Measurements from ENCODE around the gene SLC9A1. TPM values are rescaled to one million over a fixed set of nuclear protein-coding genes. Genes with fewer than 3 reads are reported as not detected.
A peak's percentile ranks its signal among the peaks of the same experiment; 100 is the strongest.
"Not testable (repeated sequence)": the region's sequence is repeated elsewhere in the genome, so short reads cannot be mapped to it uniquely, and the experiment has no call there.

Gene SLC9A1
- polyA plus RNA-seq, 6 donors from 2014 or later: 3.1 to 9.3 (median 4.0) TPM

GRCh38 chr1:27136236-27136551 lies 18.7 kb downstream of the SLC9A1 start:
- Mint-ChIP-seq H3K36me3 (no peaks in the 10 kb centered on the region), H3K27ac (peak overlapping the region in 1 of 6 donors; percentile 90), H3K4me3 (peak overlapping the region in 1 of 8 donors; percentile 74), H3K9me3 (no peaks in the 10 kb centered on the region), H3K4me1 (peaks cover 39 to 61% (median 47%) of the 10 kb centered on the region in 3 donors), H3K27me3 (no peaks in the 10 kb centered on the region)
- DNase-seq: no peak
- no peak for ATAC-seq (ENCODE audit: low read depth in 2 of 2)

GRCh38 chr1:27135541-27136235 lies 19.2 kb downstream of the SLC9A1 start:
- H3K9me3 Mint-ChIP-seq: no peaks in the 10 kb centered on the region
- H3K4me3 Mint-ChIP-seq: peak overlapping the region in 3 of 8 donors; percentile 32 to 74 (median 45)
- H3K4me1 Mint-ChIP-seq: peaks cover 39 to 61% (median 47%) of the 10 kb centered on the region in 3 donors
- DNase-seq: no peak
- H3K36me3 Mint-ChIP-seq: no peaks in the 10 kb centered on the region
- H3K27ac Mint-ChIP-seq: no peak overlapping the region
- ATAC-seq (ENCODE audit: low read depth in 2 of 2): peak; percentile 11 to 41
- no peaks in the 10 kb centered on the region for H3K27me3 Mint-ChIP-seq

- DNase-seq (no peak), ATAC-seq (ENCODE audit: low read depth in 2 of 2) (peak; percentile 44 to 57)
- no peaks in the 10 kb centered on the region for H3K27me3 Mint-ChIP-seq
- H3K27ac Mint-ChIP-seq: peak overlapping the region in 2 of 6 donors; percentile 43 to 52
- H3K36me3 Mint-ChIP-seq: no peaks in the 10 kb centered on the region
- H3K9me3 Mint-ChIP-seq: no peaks in the 10 kb centered on the region
- H3K4me3 Mint-ChIP-seq: no peak overlapping the region
- H3K4me1 Mint-ChIP-seq: peaks cover 32 to 57% (median 47%) of the 10 kb centered on the region in 3 donors
Measured at GRCh38 chr1:27133991-27134390, 20.9 kb downstream of the SLC9A1 start.

GRCh38 chr1:27133158-27133557 lies 21.8 kb downstream of the SLC9A1 start:
- H3K9me3 Mint-ChIP-seq: no peaks in the 10 kb centered on the region
- no peak for ATAC-seq (ENCODE audit: low read depth in 2 of 2)
- H3K4me1 Mint-ChIP-seq: peaks cover 27 to 50% (median 40%) of the 10 kb centered on the region in 3 donors
- H3K36me3 Mint-ChIP-seq: no peaks in the 10 kb centered on the region
- no peaks in the 10 kb centered on the region for H3K27me3 Mint-ChIP-seq
- H3K27ac Mint-ChIP-seq: peak overlapping the region in 3 of 6 donors; percentile 47 to 85 (median 79)
- no peak overlapping the region for H3K4me3 Mint-ChIP-seq
- no peak for DNase-seq

- DNase-seq (no peak), ATAC-seq (ENCODE audit: low read depth in 2 of 2) (no peak)
- Mint-ChIP-seq H3K27ac (peak overlapping the region in 2 of 6 donors; percentile 41 to 51), H3K9me3 (no peaks in the 10 kb centered on the region), H3K27me3 (no peaks in the 10 kb centered on the region), H3K4me3 (no peak overlapping the region), H3K36me3 (no peaks in the 10 kb centered on the region), H3K4me1 (peaks cover 22 to 45% (median 35%) of the 10 kb centered on the region in 3 donors)
Measured at GRCh38 chr1:27132624-27133023, 22.3 kb downstream of the SLC9A1 start.

GRCh38 chr1:27132147-27132546 lies 22.8 kb downstream of the SLC9A1 start:
- no peaks in the 10 kb centered on the region for H3K9me3 Mint-ChIP-seq
- no peaks in the 10 kb centered on the region for H3K36me3 Mint-ChIP-seq
- no peaks in the 10 kb centered on the region for H3K27me3 Mint-ChIP-seq
- H3K4me1 Mint-ChIP-seq: peaks cover 19 to 40% (median 30%) of the 10 kb centered on the region in 3 donors
- peak overlapping the region in 3 of 6 donors; percentile 29 to 51 (median 41) for H3K27ac Mint-ChIP-seq
- H3K4me3 Mint-ChIP-seq: no peak overlapping the region
- ATAC-seq (ENCODE audit: low read depth in 2 of 2) (peak in 1 of 2 donors; percentile 18), DNase-seq (no peak)

- H3K36me3 Mint-ChIP-seq: no peaks in the 10 kb centered on the region
- no peak overlapping the region for H3K27ac Mint-ChIP-seq
- H3K27me3 Mint-ChIP-seq: no peaks in the 10 kb centered on the region
- no peak for DNase-seq
- H3K4me3 Mint-ChIP-seq: no peak overlapping the region
- no peak for ATAC-seq (ENCODE audit: low read depth in 2 of 2)
- peaks cover 14 to 28% (median 17%) of the 10 kb centered on the region in 3 donors for H3K4me1 Mint-ChIP-seq
- H3K9me3 Mint-ChIP-seq: no peaks in the 10 kb centered on the region
Measured at GRCh38 chr1:27130798-27131197, 24.1 kb downstream of the SLC9A1 start.

- DNase-seq: no peak
- H3K27ac Mint-ChIP-seq: peak overlapping the region in 1 of 6 donors; percentile 74
- peaks cover 9 to 21% (median 16%) of the 10 kb centered on the region in 3 donors for H3K4me1 Mint-ChIP-seq
- H3K9me3 Mint-ChIP-seq: no peaks in the 10 kb centered on the region
- no peaks in the 10 kb centered on the region for H3K36me3 Mint-ChIP-seq
- no peak overlapping the region for H3K4me3 Mint-ChIP-seq
- H3K27me3 Mint-ChIP-seq: no peaks in the 10 kb centered on the region
- ATAC-seq (ENCODE audit: low read depth in 2 of 2): no peak
Measured at GRCh38 chr1:27129225-27129624, 25.7 kb downstream of the SLC9A1 start.

- H3K36me3 Mint-ChIP-seq: no peaks in the 10 kb centered on the region
- DNase-seq (no peak), ATAC-seq (ENCODE audit: low read depth in 2 of 2) (no peak)
- H3K9me3 Mint-ChIP-seq: no peaks in the 10 kb centered on the region
- H3K27me3 Mint-ChIP-seq: no peaks in the 10 kb centered on the region
- no peak overlapping the region for H3K4me3 Mint-ChIP-seq
- no peak overlapping the region for H3K27ac Mint-ChIP-seq
- peaks cover 6 to 15% (median 8%) of the 10 kb centered on the region in 3 donors for H3K4me1 Mint-ChIP-seq
Measured at GRCh38 chr1:27127419-27127818, 27.5 kb downstream of the SLC9A1 start.

- H3K27ac Mint-ChIP-seq: no peak overlapping the region
- no peak for ATAC-seq (ENCODE audit: low read depth in 2 of 2)
- DNase-seq: no peak
- H3K9me3 Mint-ChIP-seq: no peaks in the 10 kb centered on the region
- H3K27me3 Mint-ChIP-seq: no peaks in the 10 kb centered on the region
- no peak overlapping the region for H3K4me3 Mint-ChIP-seq
- H3K4me1 Mint-ChIP-seq: peaks cover 0 to 8% (median 0%) of the 10 kb centered on the region in 3 donors
- H3K36me3 Mint-ChIP-seq: no peaks in the 10 kb centered on the region
Measured at GRCh38 chr1:27126391-27126790, 28.5 kb downstream of the SLC9A1 start.

- not testable (repeated sequence) for H3K4me1 Mint-ChIP-seq; H3K9me3 Mint-ChIP-seq; H3K36me3 Mint-ChIP-seq; H3K4me3 Mint-ChIP-seq; ATAC-seq (ENCODE audit: low read depth in 2 of 2); H3K27me3 Mint-ChIP-seq; DNase-seq; H3K27ac Mint-ChIP-seq
Measured at GRCh38 chr1:27125125-27125524, 29.8 kb downstream of the SLC9A1 start.

- no peak overlapping the region for H3K4me3 Mint-ChIP-seq
- peaks cover 0 to 9% (median 0%) of the 10 kb centered on the region in 3 donors for H3K4me1 Mint-ChIP-seq
- no peaks in the 10 kb centered on the region for H3K27me3 Mint-ChIP-seq
- H3K9me3 Mint-ChIP-seq: no peaks in the 10 kb centered on the region
- ATAC-seq (ENCODE audit: low read depth in 2 of 2): no peak
- H3K36me3 Mint-ChIP-seq: no peaks in the 10 kb centered on the region
- DNase-seq: no peak
- no peak overlapping the region for H3K27ac Mint-ChIP-seq
Measured at GRCh38 chr1:27124405-27124804, 30.5 kb downstream of the SLC9A1 start.

GRCh38 chr1:27122652-27123051 lies 32.3 kb downstream of the SLC9A1 start:
- Mint-ChIP-seq H3K27ac (peak overlapping the region in 2 of 6 donors; percentile 34 to 59), H3K36me3 (no peaks in the 10 kb centered on the region), H3K27me3 (no peaks in the 10 kb centered on the region), H3K9me3 (no peaks in the 10 kb centered on the region), H3K4me3 (no peak overlapping the region), H3K4me1 (peaks cover 0 to 12% (median 0%) of the 10 kb centered on the region in 3 donors)
- ATAC-seq (ENCODE audit: low read depth in 2 of 2): no peak
- no peak for DNase-seq

GRCh38 chr1:27120854-27121253 lies 34.1 kb downstream of the SLC9A1 start:
- Mint-ChIP-seq H3K36me3 (no peaks in the 10 kb centered on the region), H3K27ac (peak overlapping the region in 2 of 6 donors; percentile 54 to 79), H3K4me3 (no peak overlapping the region), H3K4me1 (peaks cover 7 to 14% (median 8%) of the 10 kb centered on the region in 3 donors), H3K9me3 (no peaks in the 10 kb centered on the region), H3K27me3 (no peaks in the 10 kb centered on the region)
- no peak for DNase-seq
- no peak for ATAC-seq (ENCODE audit: low read depth in 2 of 2)

- no peak overlapping the region for H3K4me3 Mint-ChIP-seq
- no peaks in the 10 kb centered on the region for H3K9me3 Mint-ChIP-seq
- peaks cover 9 to 14% (median 9%) of the 10 kb centered on the region in 3 donors for H3K4me1 Mint-ChIP-seq
- DNase-seq: no peak
- H3K36me3 Mint-ChIP-seq: no peaks in the 10 kb centered on the region
- H3K27me3 Mint-ChIP-seq: no peaks in the 10 kb centered on the region
- no peak overlapping the region for H3K27ac Mint-ChIP-seq
- no peak for ATAC-seq (ENCODE audit: low read depth in 2 of 2)
Measured at GRCh38 chr1:27118440-27118689, 36.6 kb downstream of the SLC9A1 start.

Data from naive B cell (primary cell).